NCI-H748 (cell line): ENCODE measurements around the gene CDC14A.

ENCODE experiments used
- DNase-seq: peaks from one replicate; lab custom pipeline; 2025; ENCODE audit not compliant: unreplicated experiment; lab: John Stamatoyannopoulos, UW

CDC14A gene

GRCh38 chr1:100441146-100441545 is 88.8 kb downstream of the CDC14A start:
- no peak for DNase-seq

GRCh38 chr1:100441651-100442050 is 89.3 kb downstream of the CDC14A start:
- no peak for DNase-seq

- DNase-seq = no peak
Measured at GRCh38 chr1:100443811-100444571, 91.7 kb downstream of the CDC14A start.

- peak; percentile 16 for DNase-seq
Measured at GRCh38 chr1:100445565-100445964, 93.3 kb downstream of the CDC14A start.

GRCh38 chr1:100448366-100448765 is 96.1 kb downstream of the CDC14A start:
- DNase-seq = peak; percentile 84

GRCh38 chr1:100449477-100449876 is 97.2 kb downstream of the CDC14A start:
- DNase-seq = no peak

- no peak for DNase-seq
Measured at GRCh38 chr1:100452641-100453040, 100.3 kb downstream of the CDC14A start.

- DNase-seq = peak; percentile 27
Measured at GRCh38 chr1:100455478-100456072, 103.3 kb downstream of the CDC14A start.

- DNase-seq = no peak
Measured at GRCh38 chr1:100456880-100457279, 104.6 kb downstream of the CDC14A start.

GRCh38 chr1:100457683-100458082 is 105.4 kb downstream of the CDC14A start:
- DNase-seq = no peak

GRCh38 chr1:100458661-100459357 is 106.5 kb downstream of the CDC14A start:
- DNase-seq = peak; percentile 20

GRCh38 chr1:100459358-100460114 is 107.2 kb downstream of the CDC14A start:
- peak; percentile 66 for DNase-seq

- no peak for DNase-seq
Measured at GRCh38 chr1:100461222-100461621, 108.9 kb downstream of the CDC14A start.

GRCh38 chr1:100462326-100463025 is 110.2 kb downstream of the CDC14A start:
- no peak for DNase-seq

- peak; percentile 69 for DNase-seq
Measured at GRCh38 chr1:100463791-100464424, 111.6 kb downstream of the CDC14A start.

GRCh38 chr1:100469578-100469977 is 117.3 kb downstream of the CDC14A start:
- no peak for DNase-seq

- no peak for DNase-seq
Measured at GRCh38 chr1:100474834-100475233, 122.5 kb downstream of the CDC14A start.

- no peak for DNase-seq
Measured at GRCh38 chr1:100476735-100477290, 124.5 kb downstream of the CDC14A start.

- DNase-seq = no peak
Measured at GRCh38 chr1:100478816-100479215, 126.5 kb downstream of the CDC14A start.
